GM21786 (cell line): ENCODE measurements around the gene FHIT.

ENCODE experiments used
- ATAC-seq: cut with Tn5 transposase; IDR thresholded peaks from one replicate; pipeline ENCODE4 v1.9.1; 2021; ENCODE audit not compliant: unreplicated experiment

The FHIT gene

GRCh38 chr3:60867200-60867599 lies 384.1 kb downstream of the FHIT start:
- no peak for ATAC-seq

GRCh38 chr3:60856257-60857046 lies 394.8 kb downstream of the FHIT start:
- ATAC-seq: no peak

DNA sequence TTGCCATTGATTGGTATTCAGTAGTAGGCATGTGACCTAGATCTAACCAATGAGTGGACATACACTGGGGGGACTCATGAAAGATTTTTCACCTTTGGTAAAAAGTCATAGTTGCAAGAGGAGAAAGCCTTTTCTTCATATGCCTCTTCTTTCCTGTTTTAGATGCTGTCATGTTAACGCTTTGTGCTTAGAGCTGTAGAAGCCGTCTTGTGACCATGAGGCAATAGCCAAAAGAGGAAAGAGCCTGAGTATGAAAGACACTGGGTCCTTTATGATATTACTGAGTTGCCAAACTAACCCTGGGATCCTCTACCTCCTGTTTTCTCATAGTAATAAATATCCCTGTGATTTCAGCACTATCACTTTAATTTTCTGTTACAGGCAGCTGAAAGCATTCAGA lies 396.0 kb downstream of the FHIT start:
- ATAC-seq: no peak

DNA sequence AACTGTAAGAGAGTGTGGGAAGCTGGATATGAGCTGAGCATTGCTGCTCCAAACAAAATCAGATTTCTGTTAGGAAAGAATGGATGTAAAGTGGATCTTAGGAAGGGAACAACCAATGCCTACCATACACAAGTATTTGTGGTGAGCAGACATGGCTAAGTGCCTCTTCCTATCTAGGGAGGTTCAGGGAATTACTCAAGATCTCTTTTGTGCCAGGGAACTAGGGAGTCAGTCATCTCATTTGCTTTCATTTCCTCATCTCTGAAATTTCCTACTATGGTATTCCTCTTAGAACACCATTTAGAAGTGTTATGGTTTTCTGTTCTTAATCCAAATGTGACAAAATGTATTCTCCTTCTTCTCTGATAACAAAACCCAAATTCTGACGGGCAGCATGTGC lies 396.5 kb downstream of the FHIT start:
- ATAC-seq: no peak

DNA sequence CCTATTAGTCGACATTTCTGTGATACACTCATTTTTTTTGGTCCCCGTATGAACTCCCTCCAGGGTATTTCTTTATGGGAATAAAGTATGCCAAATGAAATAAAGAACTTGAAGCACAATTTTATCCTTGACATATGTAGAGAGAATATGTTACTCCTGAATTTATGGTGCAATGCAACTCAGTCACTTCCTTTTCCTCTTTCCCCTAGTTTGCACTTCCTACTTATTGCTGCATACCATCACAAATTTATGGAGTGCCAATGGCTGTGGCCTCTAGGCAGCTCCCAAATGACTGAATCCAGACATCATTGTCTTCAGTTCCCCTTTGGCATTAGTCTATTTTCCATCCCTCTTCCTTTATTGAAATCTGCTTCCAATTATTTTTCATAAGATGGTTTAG lies 403.5 kb downstream of the FHIT start:
- ATAC-seq: no peak

DNA sequence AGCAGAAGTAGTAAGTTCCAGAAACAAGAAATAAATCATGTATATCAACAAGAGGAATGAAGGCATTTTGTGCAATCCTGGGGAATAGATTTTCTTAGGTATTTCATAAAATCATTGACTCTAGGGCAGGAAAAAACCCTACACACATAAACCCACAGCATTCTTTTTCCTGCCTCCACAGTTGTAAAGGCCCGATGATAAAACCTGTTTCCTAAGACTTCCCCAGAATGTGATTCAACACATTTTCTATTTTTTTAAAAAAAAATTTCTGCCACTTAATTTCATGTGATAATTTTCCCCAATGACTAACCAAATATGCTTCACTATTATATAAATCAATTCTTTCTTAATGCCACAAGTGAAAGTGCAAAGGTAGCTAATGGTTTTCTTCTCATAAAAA lies 407.0 kb downstream of the FHIT start:
- ATAC-seq: no peak

- no peak for ATAC-seq
These were observed 409.9 kb downstream of the FHIT start for GRCh38 chr3:60841355-60841754.

- ATAC-seq: no peak
These were observed 412.0 kb downstream of the FHIT start for GRCh38 chr3:60839246-60839645.

DNA sequence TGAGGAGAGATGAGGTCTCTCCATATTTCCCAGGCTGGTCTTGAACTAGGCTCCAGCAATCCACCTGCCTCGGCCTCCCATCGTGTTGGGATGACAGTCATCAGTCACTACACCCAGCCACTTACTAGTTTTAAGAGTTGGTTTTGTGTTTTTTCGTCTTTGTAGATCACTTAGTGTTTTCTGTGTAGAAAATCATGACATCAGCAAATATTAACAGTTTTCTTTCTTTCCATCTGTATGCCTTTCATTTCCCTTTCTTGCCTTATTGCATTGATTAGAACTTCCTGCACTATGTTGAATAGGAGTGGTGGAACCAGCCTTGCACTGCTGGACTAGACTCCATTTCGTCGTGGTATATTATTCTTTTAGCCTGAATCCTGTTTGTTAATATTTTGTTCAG lies 415.5 kb downstream of the FHIT start:
- no peak for ATAC-seq

DNA sequence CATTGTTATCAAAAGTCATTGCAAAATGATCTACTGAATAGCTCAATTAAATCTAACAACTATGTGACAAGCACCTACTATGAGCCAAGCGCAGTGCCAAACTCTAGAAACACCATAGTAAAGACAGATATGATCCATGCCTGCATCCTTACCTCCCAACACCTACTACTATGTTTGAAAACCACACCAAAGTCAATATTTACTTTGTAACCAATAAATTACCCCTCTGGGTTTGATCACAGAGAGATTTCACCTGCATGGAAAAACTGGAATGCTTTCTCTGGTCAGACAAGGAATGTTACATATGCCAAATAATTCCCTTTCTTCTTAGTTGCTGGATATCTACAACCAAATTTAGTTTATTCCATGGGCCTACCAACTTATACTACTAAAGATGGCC lies 422.2 kb downstream of the FHIT start:
- ATAC-seq: no peak

DNA sequence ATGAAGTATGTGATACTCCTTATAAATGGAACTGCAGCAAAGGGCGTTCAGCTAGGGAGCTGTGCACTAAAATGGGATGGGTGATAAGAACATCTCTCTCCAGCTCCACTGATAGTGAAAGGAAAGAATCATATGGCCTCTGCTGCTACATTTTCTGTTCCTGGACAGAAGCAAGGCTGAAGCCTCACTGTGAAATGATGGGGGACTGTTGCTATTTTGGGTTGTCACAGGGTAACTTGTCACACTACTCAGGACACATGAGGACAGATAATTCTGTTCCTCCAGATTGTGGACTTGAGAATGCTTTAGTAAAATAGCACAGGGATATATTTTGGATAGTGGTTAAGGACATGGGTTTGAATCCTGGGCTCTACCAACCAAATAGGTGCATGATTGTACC lies 423.6 kb downstream of the FHIT start:
- ATAC-seq: no peak

- no peak for ATAC-seq
These were observed 424.7 kb downstream of the FHIT start for GRCh38 chr3:60826511-60826910.

GRCh38 chr3:60812502-60812901 lies 438.8 kb downstream of the FHIT start:
- no peak for ATAC-seq

- no peak for ATAC-seq
These were observed 440.4 kb downstream of the FHIT start for GRCh38 chr3:60810881-60811280.

GRCh38 chr3:60809857-60810610 lies 441.2 kb downstream of the FHIT start:
- no peak for ATAC-seq

GRCh38 chr3:60803216-60804173 lies 447.8 kb downstream of the FHIT start:
- no peak for ATAC-seq

GRCh38 chr3:60801307-60801706 lies 449.9 kb downstream of the FHIT start:
- ATAC-seq: no peak

- no peak for ATAC-seq
These were observed 452.8 kb downstream of the FHIT start for GRCh38 chr3:60798456-60798855.

DNA sequence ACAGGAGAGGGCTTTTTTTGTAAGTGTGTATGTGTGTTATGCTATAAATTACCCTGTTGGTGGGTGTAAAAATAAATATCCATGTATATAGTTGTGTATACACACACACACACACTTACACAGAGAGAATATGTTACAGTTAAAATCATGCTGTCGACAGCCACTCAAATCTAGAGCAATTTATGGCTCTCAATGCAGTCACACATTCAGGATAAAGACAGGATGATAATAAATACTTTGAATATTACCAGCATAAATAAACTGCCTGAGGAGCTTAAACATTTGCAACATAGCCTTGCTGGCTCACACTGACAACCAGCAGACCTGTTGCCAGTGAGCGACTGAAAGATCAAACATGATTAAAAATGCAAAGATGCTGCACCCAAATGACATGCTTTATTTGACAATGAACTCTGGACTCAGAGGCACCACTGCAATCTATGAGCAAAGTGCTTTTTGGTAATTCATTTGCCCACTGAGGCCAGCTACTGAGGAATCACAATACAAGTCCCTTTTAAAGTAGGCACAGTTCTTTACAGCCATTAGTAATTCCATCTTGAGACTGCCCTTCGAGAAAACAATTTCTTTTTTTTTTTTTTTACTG lies 458.9 kb downstream of the FHIT start:
- ATAC-seq: no peak

DNA sequence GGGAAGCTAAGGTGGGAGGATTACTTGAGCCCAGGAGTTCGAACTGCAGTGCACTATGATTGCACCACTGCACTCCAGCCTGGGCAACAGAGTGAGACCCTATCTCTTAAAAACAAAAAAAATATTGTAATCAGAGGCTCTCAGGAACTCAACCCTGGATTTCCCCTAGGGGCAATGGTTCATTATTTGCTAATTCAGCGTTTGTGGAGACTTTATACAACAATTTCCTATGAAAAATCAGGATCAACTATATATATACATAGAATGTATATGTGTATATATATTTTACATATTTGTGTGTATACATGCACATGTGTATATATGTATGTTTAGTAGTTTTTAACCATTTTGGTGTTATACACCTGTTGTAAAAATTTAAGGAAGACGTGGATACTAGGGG lies 463.1 kb downstream of the FHIT start:
- ATAC-seq: no peak

- ATAC-seq: no peak
These were observed 469.3 kb downstream of the FHIT start for GRCh38 chr3:60781935-60782334.
